Prostate gland (tissue), 2 donors: Measurements from ENCODE around the gene NOXA1.

Experiments used
- CTCF ChIP-seq, 4 experiments: fragments of 200-600 bp in 2 of 4; fragments of 450-650 bp in 2 of 4; sonication (generic) in 2 of 4; IDR thresholded peaks; 1 replicate in 3 of 4; 2 replicates in 1 of 4; pipeline ENCODE4 v1.5.1; 2016 to 2019; ENCODE audit warnings: antibody characterized with exemption in 4 of 4, mild to moderate bottlenecking in 2 of 4, moderate library complexity in 2 of 4
- POLR2A ChIP-seq: fragments of 450-650 bp; IDR thresholded peaks from one replicate; pipeline ENCODE4 v1.6.1; 2016; ENCODE audit warnings: antibody characterized with exemption, mild to moderate bottlenecking
- POLR2AphosphoS5 ChIP-seq: sonication (generic); formaldehyde crosslinking; IDR thresholded peaks from one replicate; pipeline ENCODE4 v1.6.1; 2017; ENCODE audit warnings: antibody characterized with exemption

- no peak for TF ChIP-seq CTCF (IDR thresholded peaks at IDR 0.05)
- TF ChIP-seq POLR2A: no peak
- TF ChIP-seq POLR2AphosphoS5: no peak
Observed at GRCh38 chr9:137465000-137465719, 42.0 kb downstream of the NOXA1 start.
